GM23338 (cell line): ENCODE data around the gene DSG2. TPM values are rescaled to one million over a fixed set of nuclear protein-coding genes. Genes with fewer than 3 reads are reported as not detected.

Experiments used
- ATAC-seq: fragments of 200-7000 bp; cut with Tn5 transposase; 3 replicates; pipeline ENCODE4 v1.9.1; 2020
- DNase-seq: peaks from one replicate; pipeline ENCODE4 v3.0.0-alpha.2; 2015; ENCODE audit warnings: low spot score
- H2AFZ ChIP-seq: fragments of 200-600 bp; sonication (generic); 2 replicates; pipeline ENCODE4 v1.8.0; 2016; ENCODE audit warnings: antibody characterized with exemption, mild to moderate bottlenecking, moderate library complexity
- H3F3A ChIP-seq: fragments of 200-600 bp; sonication (generic); replicated peaks from 2 replicates; pipeline ENCODE4 v1.8.0; 2017; ENCODE audit warnings: antibody characterized with exemption, mixed run types, low read depth
- H3K27ac ChIP-seq: fragments of 200-600 bp; sonication (generic); 2 replicates; pipeline ENCODE4 v1.6.1; 2016; ENCODE audit warnings: low read depth
- H3K27me3 ChIP-seq: fragments of 200-600 bp; sonication (generic); 2 replicates; pipeline ENCODE4 v1.8.0; 2016; ENCODE audit warnings: mild to moderate bottlenecking, mixed run types, moderate library complexity; ENCODE audit not compliant: insufficient read depth
- H3K36me3 ChIP-seq: fragments of 200-600 bp; sonication (generic); 2 replicates; pipeline ENCODE4 v1.8.0; 2016; ENCODE audit warnings: mild to moderate bottlenecking; ENCODE audit not compliant: insufficient read depth
- H3K4me1 ChIP-seq: fragments of 200-600 bp; sonication (generic); 2 replicates; pipeline ENCODE4 v1.8.0; 2016; ENCODE audit warnings: mild to moderate bottlenecking, moderate library complexity; ENCODE audit not compliant: insufficient read depth
- H3K4me2 ChIP-seq: fragments of 200-600 bp; sonication (generic); 2 replicates; pipeline ENCODE4 v1.7.1; 2017; ENCODE audit warnings: mixed run types
- H3K4me3 ChIP-seq: fragments of 200-600 bp; sonication (generic); 2 replicates; pipeline ENCODE4 v1.6.1; 2016; ENCODE audit warnings: mixed run types
- H3K79me2 ChIP-seq: fragments of 200-600 bp; sonication (generic); replicated peaks from 2 replicates; pipeline ENCODE4 v1.8.0; 2017; ENCODE audit warnings: mild to moderate bottlenecking; ENCODE audit not compliant: insufficient read depth
- H3K9me2 ChIP-seq: fragments of 200-600 bp; sonication (generic); 2 replicates; pipeline ENCODE4 v1.8.0; 2017; ENCODE audit not compliant: insufficient read depth
- H4K20me1 ChIP-seq: fragments of 200-600 bp; sonication (generic); replicated peaks from 2 replicates; pipeline ENCODE4 v1.8.0; 2017; ENCODE audit warnings: mild to moderate bottlenecking; ENCODE audit not compliant: insufficient read depth
- H3K27ac Mint-ChIP-seq: 2 replicates; pipeline ENCODE4 v1.8.0; 2020; ENCODE audit warnings: inconsistent platforms, mild to moderate bottlenecking, moderate library complexity, mixed read lengths
- H3K27me3 Mint-ChIP-seq: 3 replicates; pipeline ENCODE4 v1.8.0; 2022; ENCODE audit warnings: low read depth, mild to moderate bottlenecking, moderate library complexity, mixed read lengths, inconsistent platforms; ENCODE audit not compliant: insufficient read depth, poor library complexity
- H3K36me3 Mint-ChIP-seq: 3 replicates; pipeline ENCODE4 v1.8.0; 2021; ENCODE audit warnings: low read depth, mild to moderate bottlenecking, inconsistent platforms, moderate library complexity, mixed read lengths
- H3K4me1 Mint-ChIP-seq: 3 replicates; pipeline ENCODE4 v1.8.0; 2020; ENCODE audit warnings: mild to moderate bottlenecking, inconsistent platforms, mixed read lengths
- H3K4me3 Mint-ChIP-seq: 3 replicates; pipeline ENCODE4 v1.8.0; 2021; ENCODE audit warnings: moderate library complexity, mild to moderate bottlenecking, inconsistent platforms, mixed read lengths
- H3K9me3 Mint-ChIP-seq: 3 replicates; pipeline ENCODE4 v1.8.0; 2020; ENCODE audit warnings: moderate library complexity, mild to moderate bottlenecking, inconsistent platforms, mixed read lengths
- CREB1 ChIP-seq: fragments of 250-450 bp; sonication (Bioruptor Pico); IDR thresholded peaks from 2 replicates; pipeline ENCODE4 v1.5.0; 2020; ENCODE audit warnings: low read depth, mild to moderate bottlenecking, moderate library complexity
- EZH2 ChIP-seq: fragments of 200-600 bp; sonication (generic); IDR thresholded peaks from one replicate; pipeline ENCODE4 v1.8.0; 2017; ENCODE audit warnings: antibody characterized with exemption, mild to moderate bottlenecking, low read depth; ENCODE audit not compliant: unreplicated experiment
- EZH2phosphoT487 ChIP-seq: fragments of 200-600 bp; sonication (generic); IDR thresholded peaks from one replicate; pipeline ENCODE4 v1.8.1; 2018; ENCODE audit warnings: antibody characterized with exemption; ENCODE audit not compliant: unreplicated experiment
- JUNB ChIP-seq: IDR thresholded peaks from one replicate; pipeline ENCODE4 v1.6.1; 2016; ENCODE audit warnings: antibody characterized with exemption; ENCODE audit not compliant: unreplicated experiment
- NANOG ChIP-seq: IDR thresholded peaks from 2 replicates; pipeline ENCODE4 v1.6.1; 2016; ENCODE audit warnings: antibody characterized with exemption, borderline replicate concordance
- POLR2AphosphoS5 ChIP-seq: IDR thresholded peaks from 2 replicates; pipeline ENCODE4 v1.6.1; 2016; ENCODE audit warnings: antibody characterized with exemption, low read depth
- STAT1 ChIP-seq: IDR thresholded peaks from one replicate; pipeline ENCODE4 v1.6.1; 2016; ENCODE audit warnings: antibody characterized with exemption; ENCODE audit not compliant: unreplicated experiment
- ZNF114 ChIP-seq: fragments of 250-450 bp; sonication (Bioruptor Pico); IDR thresholded peaks from 2 replicates; pipeline ENCODE4 v1.5.0; 2020; ENCODE audit warnings: mild to moderate bottlenecking, moderate library complexity
- ZNF331 ChIP-seq: fragments of 250-450 bp; sonication (Bioruptor Pico); IDR thresholded peaks from 2 replicates; pipeline ENCODE4 v1.5.0; 2020; ENCODE audit warnings: low read depth, mild to moderate bottlenecking, moderate library complexity
- polyA plus RNA-seq: library from polyadenylated mRNA; unstranded; fragments of >200 nt; fragmentation: Nextera tagmentation; extraction: Ambion mirVana; gene quantifications from 2 replicates; pipeline ENCODE4 v1.2.1, GENCODE V29; 2016
- total RNA-seq: library from RNA; depleted of rRNA; stranded (reverse); fragments of >200 nt; shearing (Covaris generic); gene quantifications from 2 replicates; pipeline ENCODE4 v1.2.3, GENCODE V29; 2014
- TF ChIP-seq, protein P1 (sequence below): IDR thresholded peaks from one replicate; pipeline ENCODE4 v1.6.1; 2018; ENCODE audit warnings: antibody characterized with exemption; ENCODE audit not compliant: unreplicated experiment
- TF ChIP-seq, protein P2 (sequence below), 2 experiments: fragments of 200-600 bp in 1 of 2; sonication (generic) in 1 of 2; conservative IDR thresholded peaks; 2 replicates each; pipeline versions ENCODE4 v1.5.1 to v1.6.1; 2016 to 2017; ENCODE audit warnings: antibody characterized with exemption in 2 of 2, low read depth in 2 of 2, mild to moderate bottlenecking in 2 of 2, moderate library complexity in 1 of 2
- TF ChIP-seq, protein P3 (sequence below): IDR thresholded peaks from 2 replicates; pipeline ENCODE4 v1.6.1; 2016; ENCODE audit warnings: antibody characterized with exemption
- TF ChIP-seq, protein P4 (sequence below): fragments of 250-450 bp; sonication (Bioruptor Pico); IDR thresholded peaks from 2 replicates; pipeline ENCODE4 v1.5.0; 2020; ENCODE audit warnings: mild to moderate bottlenecking, moderate library complexity

The DSG2 gene
- total and polyA plus RNA-seq, 2 experiments from 2014 or later: 44.7 to 144 TPM

DNA sequence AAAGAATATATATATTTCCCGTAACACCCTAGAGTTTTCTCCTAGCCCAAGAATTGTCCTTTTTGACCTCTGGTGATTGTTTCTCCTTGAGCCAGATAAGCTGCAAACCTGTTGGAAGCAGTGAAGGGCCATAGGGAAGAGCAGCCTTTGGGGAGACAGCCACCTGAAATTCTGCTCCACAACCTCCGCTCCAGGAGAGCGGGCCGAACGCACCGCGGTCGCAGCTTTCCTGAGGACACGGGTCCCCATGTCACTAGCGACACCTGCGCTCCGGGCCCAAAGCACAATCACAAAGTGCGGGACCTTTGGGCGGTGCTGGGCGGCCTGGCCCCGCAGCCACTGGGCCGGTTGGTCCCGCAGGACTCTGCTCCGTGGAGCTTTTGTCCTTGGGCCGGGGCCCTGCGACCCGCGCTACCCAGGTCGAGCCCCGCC, 557 bp upstream of the DSG2 start:
- no peaks in the 10 kb centered on the region for H3K9me2 ChIP-seq
- H3F3A ChIP-seq: 0 out of 2 replicates have a peak, but pooled peaks cover 6% of the 10 kb centered on the region
- H3K27me3 ChIP-seq: 0 out of 2 replicates have a peak, but pooled peaks cover 6% of the 10 kb centered on the region
- peaks cover 18% of the 10 kb centered on the region for H4K20me1 ChIP-seq
- peak overlapping the region; percentile 93 for H3K4me3 ChIP-seq
- peaks cover 41% of the 10 kb centered on the region for H3K79me2 ChIP-seq
- peaks cover 34% of the 10 kb centered on the region for H3K4me1 ChIP-seq
- H3K36me3 ChIP-seq: no peaks in the 10 kb centered on the region
- ATAC-seq (peak; percentile 57), DNase-seq (peak; percentile 62)
- Mint-ChIP-seq H3K9me3 (no peaks in the 10 kb centered on the region; the same call in 2 of the 3 replicates), H3K27ac (peak overlapping the region; percentile 80; the same call in 1 of the 2 replicates), H3K4me1 (peaks cover 28% of the 10 kb centered on the region), H3K4me3 (peak overlapping the region; percentile 97), H3K36me3 (no peaks in the 10 kb centered on the region), H3K27me3 (peaks cover 4% of the 10 kb centered on the region)
- TF ChIP-seq, protein P1, sequence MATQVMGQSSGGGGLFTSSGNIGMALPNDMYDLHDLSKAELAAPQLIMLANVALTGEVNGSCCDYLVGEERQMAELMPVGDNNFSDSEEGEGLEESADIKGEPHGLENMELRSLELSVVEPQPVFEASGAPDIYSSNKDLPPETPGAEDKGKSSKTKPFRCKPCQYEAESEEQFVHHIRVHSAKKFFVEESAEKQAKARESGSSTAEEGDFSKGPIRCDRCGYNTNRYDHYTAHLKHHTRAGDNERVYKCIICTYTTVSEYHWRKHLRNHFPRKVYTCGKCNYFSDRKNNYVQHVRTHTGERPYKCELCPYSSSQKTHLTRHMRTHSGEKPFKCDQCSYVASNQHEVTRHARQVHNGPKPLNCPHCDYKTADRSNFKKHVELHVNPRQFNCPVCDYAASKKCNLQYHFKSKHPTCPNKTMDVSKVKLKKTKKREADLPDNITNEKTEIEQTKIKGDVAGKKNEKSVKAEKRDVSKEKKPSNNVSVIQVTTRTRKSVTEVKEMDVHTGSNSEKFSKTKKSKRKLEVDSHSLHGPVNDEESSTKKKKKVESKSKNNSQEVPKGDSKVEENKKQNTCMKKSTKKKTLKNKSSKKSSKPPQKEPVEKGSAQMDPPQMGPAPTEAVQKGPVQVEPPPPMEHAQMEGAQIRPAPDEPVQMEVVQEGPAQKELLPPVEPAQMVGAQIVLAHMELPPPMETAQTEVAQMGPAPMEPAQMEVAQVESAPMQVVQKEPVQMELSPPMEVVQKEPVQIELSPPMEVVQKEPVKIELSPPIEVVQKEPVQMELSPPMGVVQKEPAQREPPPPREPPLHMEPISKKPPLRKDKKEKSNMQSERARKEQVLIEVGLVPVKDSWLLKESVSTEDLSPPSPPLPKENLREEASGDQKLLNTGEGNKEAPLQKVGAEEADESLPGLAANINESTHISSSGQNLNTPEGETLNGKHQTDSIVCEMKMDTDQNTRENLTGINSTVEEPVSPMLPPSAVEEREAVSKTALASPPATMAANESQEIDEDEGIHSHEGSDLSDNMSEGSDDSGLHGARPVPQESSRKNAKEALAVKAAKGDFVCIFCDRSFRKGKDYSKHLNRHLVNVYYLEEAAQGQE: no peak
- TF ChIP-seq POLR2AphosphoS5 (no peak), JUNB (no peak), ZNF331 (no peak), EZH2phosphoT487 (no peak), ZNF114 (CRISPR knock-in tag) (no peak), NANOG (no peak), CREB1 (CRISPR knock-in tag) (no peak), STAT1 (no peak), EZH2 (no peak)
- TF ChIP-seq, protein P2, sequence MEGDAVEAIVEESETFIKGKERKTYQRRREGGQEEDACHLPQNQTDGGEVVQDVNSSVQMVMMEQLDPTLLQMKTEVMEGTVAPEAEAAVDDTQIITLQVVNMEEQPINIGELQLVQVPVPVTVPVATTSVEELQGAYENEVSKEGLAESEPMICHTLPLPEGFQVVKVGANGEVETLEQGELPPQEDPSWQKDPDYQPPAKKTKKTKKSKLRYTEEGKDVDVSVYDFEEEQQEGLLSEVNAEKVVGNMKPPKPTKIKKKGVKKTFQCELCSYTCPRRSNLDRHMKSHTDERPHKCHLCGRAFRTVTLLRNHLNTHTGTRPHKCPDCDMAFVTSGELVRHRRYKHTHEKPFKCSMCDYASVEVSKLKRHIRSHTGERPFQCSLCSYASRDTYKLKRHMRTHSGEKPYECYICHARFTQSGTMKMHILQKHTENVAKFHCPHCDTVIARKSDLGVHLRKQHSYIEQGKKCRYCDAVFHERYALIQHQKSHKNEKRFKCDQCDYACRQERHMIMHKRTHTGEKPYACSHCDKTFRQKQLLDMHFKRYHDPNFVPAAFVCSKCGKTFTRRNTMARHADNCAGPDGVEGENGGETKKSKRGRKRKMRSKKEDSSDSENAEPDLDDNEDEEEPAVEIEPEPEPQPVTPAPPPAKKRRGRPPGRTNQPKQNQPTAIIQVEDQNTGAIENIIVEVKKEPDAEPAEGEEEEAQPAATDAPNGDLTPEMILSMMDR (conservative IDR thresholded peaks at IDR 0.05; ENCODE audit: low read depth in 2 of 2): no peak; a peak in 1 of 4 replicates
- TF ChIP-seq, protein P3, sequence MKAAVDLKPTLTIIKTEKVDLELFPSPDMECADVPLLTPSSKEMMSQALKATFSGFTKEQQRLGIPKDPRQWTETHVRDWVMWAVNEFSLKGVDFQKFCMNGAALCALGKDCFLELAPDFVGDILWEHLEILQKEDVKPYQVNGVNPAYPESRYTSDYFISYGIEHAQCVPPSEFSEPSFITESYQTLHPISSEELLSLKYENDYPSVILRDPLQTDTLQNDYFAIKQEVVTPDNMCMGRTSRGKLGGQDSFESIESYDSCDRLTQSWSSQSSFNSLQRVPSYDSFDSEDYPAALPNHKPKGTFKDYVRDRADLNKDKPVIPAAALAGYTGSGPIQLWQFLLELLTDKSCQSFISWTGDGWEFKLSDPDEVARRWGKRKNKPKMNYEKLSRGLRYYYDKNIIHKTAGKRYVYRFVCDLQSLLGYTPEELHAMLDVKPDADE: no peak
- TF ChIP-seq, protein P4, sequence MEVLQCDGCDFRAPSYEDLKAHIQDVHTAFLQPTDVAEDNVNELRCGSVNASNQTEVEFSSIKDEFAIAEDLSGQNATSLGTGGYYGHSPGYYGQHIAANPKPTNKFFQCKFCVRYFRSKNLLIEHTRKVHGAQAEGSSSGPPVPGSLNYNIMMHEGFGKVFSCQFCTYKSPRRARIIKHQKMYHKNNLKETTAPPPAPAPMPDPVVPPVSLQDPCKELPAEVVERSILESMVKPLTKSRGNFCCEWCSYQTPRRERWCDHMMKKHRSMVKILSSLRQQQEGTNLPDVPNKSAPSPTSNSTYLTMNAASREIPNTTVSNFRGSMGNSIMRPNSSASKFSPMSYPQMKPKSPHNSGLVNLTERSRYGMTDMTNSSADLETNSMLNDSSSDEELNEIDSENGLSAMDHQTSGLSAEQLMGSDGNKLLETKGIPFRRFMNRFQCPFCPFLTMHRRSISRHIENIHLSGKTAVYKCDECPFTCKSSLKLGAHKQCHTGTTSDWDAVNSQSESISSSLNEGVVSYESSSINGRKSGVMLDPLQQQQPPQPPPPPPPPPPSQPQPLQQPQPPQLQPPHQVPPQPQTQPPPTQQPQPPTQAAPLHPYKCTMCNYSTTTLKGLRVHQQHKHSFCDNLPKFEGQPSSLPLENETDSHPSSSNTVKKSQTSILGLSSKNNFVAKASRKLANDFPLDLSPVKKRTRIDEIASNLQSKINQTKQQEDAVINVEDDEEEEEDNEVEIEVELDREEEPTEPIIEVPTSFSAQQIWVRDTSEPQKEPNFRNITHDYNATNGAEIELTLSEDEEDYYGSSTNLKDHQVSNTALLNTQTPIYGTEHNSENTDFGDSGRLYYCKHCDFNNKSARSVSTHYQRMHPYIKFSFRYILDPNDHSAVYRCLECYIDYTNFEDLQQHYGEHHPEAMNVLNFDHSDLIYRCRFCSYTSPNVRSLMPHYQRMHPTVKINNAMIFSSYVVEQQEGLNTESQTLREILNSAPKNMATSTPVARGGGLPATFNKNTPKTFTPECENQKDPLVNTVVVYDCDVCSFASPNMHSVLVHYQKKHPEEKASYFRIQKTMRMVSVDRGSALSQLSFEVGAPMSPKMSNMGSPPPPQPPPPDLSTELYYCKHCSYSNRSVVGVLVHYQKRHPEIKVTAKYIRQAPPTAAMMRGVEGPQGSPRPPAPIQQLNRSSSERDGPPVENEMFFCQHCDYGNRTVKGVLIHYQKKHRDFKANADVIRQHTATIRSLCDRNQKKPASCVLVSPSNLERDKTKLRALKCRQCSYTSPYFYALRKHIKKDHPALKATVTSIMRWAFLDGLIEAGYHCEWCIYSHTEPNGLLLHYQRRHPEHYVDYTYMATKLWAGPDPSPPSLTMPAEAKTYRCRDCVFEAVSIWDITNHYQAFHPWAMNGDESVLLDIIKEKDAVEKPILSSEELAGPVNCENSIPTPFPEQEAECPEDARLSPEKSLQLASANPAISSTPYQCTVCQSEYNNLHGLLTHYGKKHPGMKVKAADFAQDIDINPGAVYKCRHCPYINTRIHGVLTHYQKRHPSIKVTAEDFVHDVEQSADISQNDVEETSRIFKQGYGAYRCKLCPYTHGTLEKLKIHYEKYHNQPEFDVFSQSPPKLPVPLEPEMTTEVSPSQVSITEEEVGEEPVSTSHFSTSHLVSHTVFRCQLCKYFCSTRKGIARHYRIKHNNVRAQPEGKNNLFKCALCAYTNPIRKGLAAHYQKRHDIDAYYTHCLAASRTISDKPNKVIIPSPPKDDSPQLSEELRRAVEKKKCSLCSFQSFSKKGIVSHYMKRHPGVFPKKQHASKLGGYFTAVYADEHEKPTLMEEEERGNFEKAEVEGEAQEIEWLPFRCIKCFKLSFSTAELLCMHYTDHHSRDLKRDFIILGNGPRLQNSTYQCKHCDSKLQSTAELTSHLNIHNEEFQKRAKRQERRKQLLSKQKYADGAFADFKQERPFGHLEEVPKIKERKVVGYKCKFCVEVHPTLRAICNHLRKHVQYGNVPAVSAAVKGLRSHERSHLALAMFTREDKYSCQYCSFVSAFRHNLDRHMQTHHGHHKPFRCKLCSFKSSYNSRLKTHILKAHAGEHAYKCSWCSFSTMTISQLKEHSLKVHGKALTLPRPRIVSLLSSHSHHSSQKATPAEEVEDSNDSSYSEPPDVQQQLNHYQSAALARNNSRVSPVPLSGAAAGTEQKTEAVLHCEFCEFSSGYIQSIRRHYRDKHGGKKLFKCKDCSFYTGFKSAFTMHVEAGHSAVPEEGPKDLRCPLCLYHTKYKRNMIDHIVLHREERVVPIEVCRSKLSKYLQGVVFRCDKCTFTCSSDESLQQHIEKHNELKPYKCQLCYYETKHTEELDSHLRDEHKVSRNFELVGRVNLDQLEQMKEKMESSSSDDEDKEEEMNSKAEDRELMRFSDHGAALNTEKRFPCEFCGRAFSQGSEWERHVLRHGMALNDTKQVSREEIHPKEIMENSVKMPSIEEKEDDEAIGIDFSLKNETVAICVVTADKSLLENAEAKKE (CRISPR knock-in tag): no peak
- H3K4me2 ChIP-seq: peak overlapping the region; percentile 91
- peak overlapping the region; percentile 95 for H3K27ac ChIP-seq
- peak overlapping the region; percentile 95 for H2AFZ ChIP-seq
